HG03558 (cell line): ENCODE data around the gene ACD.

Experiments used
- ATAC-seq: cut with Tn5 transposase; IDR thresholded peaks from one replicate; pipeline ENCODE4 v1.9.1; 2021; ENCODE audit warnings: moderate number of reproducible peaks; ENCODE audit not compliant: unreplicated experiment; ENCODE audit errors: extremely low read depth

Gene ACD

DNA sequence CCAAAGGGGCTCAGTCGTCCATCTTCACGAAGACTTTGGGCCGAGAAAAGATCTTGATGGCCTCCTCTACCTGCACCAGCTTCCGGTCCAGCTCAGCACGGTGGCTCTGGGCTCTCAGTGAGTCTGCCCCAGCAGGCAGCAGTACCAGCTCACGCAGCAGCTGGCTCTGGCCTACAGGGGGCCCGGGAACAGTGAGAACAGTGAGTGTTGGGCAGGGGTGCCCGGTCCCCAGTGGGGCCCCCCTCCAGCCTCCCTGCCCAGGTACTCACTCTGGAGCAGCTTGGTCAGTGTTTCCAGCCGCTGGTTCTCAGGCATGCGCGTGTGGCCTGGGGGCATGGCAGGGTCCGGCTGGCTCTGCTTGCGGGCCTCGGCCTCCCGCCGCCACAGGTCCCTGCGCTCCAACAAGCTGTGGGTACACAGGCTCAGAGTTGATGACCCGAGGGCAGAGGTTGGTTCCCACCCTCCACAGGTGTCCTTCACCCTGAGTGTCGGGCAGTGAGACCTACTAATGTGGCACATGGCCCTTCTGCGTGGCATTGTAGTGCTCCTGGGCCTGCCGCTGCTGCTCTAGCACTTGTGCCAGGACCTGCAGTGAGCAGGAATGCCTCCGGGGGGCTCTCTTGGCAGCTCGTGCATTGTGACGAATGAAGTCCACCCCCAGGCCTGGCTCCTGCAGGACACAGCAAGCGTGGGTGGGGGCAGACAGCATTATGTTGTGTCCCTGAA, 3.3 kb upstream of the ACD start:
- no peak for ATAC-seq

DNA sequence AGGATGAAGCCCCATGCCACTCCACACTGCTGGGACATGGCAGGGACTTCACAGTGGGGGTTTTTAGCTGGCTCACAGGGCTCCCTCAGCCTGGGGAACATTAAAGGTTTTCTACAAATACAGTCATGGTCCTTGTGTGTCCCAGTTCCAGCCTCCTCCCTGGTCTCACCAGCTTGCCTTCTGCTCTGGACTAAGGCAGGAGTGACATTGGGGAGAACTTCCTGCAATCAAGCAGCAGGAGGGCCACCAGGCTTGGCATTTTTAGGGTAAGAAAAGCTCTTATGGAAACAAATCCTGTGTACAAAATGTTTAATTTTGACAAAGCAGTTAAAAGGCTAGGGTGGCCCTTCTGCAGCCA, 2.6 kb upstream of the ACD start:
- no peak for ATAC-seq

DNA sequence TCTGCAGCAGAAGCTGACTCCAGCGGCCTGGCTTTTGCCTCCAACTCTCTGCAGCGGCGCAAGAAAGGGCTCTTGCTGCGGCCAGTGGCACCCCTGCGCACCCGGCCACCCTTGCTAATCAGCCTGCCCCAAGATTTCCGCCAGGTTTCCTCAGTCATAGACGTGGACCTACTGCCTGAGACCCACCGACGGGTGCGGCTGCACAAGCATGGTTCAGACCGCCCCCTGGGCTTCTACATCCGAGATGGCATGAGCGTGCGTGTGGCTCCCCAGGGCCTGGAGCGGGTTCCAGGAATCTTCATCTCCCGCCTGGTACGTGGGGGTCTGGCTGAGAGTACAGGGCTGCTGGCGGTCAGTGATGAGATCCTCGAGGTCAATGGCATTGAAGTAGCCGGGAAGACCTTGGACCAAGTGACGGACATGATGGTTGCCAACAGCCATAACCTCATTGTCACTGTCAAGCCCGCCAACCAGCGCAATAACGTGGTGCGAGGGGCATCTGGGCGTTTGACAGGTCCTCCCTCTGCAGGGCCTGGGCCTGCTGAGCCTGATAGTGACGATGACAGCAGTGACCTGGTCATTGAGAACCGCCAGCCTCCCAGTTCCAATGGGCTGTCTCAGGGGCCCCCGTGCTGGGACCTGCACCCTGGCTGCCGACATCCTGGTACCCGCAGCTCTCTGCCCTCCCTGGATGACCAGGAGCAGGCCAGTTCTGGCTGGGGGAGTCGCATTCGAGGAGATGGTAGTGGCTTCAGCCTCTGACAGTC, 2.0 kb upstream of the ACD start:
- no peak for ATAC-seq

DNA sequence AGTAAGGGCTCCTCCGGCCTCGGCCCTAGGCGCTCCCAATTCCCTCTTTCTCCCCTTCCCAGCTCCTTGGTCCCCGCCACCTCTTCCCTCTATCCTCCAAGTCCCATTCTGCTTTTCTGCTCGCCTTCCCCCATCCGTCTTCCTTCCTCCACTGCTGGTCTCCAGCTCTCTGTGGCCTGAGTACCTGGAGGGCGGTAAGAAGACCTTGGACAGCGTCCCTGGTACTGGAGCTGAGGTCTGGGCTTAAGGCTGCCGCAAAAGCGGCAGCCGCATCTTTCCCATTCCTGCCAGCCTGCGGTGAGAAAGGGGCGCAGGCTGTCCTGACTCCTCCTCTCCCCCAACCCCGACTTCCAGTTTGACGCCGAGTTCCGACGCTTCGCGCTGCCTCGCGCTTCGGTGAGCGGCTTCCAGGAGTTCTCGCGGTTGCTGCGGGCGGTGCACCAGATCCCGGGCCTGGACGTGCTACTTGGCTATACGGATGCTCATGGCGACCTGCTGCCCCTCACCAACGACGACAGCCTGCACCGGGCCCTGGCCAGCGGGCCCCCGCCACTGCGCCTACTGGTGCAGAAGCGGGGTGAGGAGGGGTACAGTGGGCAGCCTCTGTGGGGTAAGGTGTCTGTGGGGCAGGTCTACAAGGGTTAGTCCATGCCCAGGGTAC, 1.2 kb upstream of the ACD start:
- no peak for ATAC-seq

DNA sequence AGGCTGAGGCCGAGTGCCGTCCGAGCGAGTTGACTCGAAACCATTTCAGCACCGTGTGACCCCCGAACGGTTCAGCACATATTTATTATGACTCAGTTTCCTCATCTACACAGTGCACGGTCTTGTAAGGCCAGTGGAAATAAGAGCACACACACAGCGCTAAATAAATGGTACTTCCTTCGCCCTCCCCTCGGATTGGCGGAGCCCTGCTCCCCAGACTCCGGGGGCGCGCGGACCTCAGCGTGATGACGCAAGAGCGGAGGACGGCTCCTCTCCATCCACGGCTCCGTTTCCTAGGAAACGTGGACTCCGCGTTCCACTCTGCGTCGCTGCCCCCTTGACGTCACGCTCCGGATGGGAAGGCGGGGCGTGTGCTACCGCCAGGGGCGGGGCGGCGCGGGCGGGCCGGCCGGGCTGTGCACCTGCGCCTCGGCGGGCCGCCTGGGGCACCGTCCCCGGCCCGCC, 536 bp upstream of the ACD start, which contains the start of gene PARD6A:
PARD6A (plus strand) TSS at position 397 of the 465 bp plus-strand sequence. CDS start 79 bp downstream, outside the sequence.
- ATAC-seq: peak; percentile 48

DNA sequence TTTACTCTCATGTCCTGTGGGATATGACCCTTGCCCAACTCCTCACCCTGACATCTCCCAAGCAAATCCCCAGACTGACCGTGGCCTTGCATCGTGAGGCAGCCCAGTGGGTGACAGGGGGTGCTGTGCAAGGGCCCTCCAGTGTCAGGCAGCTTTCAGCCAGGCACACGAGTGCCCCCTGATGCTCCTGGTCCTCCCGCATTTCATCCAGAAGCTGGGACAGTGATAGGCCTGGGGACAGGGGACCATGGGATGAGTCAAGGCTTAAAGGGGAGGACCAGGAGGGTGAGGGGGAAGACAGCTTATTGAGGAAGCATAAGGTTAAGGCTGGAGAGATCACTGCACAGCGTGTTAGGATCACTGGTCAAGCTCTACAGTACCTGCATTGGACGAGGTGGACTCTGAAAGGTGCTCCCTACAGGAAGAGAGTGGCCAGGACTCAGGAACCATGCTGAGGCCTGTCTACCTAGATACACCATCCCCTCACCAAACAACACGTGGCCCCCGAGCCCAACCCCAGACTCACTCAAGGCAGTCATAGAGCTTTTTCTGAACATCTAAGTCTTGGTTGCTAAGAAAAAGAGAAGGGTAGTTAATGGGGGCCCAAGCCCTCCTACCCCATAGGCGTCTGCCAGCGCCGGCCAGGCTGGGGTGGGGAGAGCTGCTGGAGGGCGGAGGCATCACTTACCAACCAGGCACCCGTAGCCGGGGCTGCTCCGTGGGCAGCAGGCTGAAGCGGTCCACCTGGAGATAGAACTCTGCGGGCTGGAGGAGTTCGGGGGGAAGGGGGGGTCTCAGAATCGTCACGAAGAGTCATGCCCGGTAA, 998 bp downstream of the ACD start:
- ATAC-seq: no peak

DNA sequence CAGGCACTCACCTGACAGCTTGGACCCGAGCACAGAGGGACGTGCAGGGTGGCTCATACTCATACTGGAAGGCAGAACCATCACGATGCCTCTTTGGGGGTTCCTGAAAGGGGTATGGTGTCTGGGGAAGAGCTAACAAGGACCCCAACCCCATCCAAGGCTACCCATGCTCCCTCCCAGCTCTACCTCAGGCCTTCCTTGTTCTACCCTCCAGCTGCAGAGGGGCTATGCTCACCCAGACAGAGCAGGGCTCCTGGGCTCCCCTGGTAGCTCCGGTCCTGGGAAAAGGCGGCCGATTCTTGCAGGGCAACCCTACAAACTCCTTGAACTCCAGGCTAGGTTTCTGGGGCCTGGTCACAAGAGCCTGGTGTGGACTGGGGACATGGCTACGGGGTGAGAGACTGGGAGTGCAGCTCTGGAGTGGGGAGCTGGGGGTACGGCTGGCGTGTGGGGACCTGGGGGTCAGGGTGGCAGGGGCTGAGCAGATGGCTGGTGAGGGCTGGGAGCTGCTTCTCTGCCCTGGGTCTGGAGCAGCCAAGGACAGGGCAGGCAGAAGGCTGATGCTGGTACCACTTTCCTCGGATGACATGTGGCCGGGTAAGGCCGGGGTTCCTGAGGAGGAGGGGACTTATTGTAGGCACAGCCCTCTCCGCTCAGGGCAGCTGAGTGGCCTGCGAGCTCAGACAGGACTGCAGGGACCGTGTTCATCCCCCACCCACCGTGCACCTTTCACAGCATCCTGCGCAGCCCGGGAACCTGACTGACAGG, 2.1 kb downstream of the ACD start:
- ATAC-seq: no peak

DNA sequence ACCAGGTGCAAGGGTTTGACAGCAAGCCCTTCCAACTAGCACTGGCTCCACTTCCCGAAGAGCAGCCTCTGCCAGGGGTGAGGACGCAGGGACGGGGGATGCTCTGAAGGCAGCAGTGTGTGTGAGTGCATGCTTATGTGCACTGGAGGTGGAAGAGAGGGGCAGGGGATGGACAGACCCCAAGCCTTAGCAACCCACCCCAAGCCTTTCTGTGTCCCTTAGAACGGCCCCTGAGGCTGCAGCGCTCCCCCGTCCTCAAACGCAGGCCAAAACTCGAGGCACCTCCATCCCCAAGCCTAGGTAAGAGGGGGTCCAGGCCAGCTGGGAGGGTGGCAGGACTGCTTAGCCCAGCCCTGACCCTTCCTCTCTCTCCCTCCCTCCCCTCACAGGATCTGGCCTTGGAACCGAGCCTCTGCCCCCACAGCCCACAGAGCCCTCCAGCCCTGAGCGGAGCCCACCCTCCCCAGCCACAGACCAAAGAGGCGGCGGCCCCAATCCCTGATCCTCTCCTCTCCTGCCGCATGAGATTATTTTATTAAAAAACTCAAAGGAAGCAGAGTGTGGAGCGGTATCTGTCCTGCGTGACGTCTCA, 2.9 kb downstream of the ACD start:
- no peak for ATAC-seq

DNA sequence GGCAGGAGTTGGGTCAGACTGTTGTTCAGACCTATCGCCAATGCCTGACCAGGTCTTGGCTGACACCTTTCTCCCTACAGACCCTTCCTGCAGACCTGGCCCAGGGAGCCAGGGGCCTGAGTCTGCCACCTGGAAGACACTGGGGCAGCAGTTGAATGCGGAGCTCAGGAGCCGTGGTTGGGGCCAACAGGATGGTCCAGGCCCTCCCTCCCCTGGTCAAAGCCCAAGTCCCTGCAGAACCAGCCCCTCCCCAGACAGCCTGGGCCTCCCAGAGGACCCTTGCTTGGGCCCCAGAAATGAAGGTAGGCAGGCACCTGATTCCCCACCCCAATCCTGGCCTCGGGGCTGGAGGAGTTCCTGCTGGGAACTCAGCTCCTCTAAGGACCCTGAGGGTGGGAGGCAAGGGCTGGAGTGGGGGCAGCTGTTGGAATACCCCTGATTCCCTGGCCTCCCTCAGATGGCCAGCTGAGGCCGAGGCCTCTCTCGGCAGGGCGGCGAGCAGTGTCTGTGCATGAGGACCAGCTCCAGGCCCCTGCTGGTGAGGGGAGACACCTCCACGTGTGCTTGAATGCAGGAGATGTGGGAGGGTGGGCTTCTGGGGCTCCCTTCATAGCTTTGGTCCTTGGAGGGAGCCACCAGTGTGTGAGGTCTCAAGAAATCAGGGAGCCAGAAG, 3.6 kb downstream of the ACD start:
- ATAC-seq: no peak

DNA sequence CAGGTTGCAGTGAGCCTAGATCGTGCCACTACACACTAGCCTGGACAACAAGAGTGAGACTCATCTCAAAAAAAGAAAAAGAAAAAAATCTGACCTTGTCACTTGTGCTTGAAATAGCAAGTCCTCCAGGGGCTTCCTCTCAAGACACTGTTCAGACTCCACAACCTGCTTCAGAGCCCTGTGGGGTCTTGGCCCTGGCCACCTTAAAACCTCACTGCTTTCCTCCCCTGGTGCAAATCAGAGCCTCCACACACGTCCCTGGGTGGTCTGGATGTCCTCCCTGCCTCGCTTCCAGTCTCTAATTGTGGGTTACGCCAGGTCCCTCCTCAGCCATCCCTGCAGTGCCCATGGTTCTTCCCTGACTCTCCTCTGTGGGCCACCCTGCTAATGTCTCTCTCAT, 4.7 kb downstream of the ACD start:
- ATAC-seq: no peak

DNA sequence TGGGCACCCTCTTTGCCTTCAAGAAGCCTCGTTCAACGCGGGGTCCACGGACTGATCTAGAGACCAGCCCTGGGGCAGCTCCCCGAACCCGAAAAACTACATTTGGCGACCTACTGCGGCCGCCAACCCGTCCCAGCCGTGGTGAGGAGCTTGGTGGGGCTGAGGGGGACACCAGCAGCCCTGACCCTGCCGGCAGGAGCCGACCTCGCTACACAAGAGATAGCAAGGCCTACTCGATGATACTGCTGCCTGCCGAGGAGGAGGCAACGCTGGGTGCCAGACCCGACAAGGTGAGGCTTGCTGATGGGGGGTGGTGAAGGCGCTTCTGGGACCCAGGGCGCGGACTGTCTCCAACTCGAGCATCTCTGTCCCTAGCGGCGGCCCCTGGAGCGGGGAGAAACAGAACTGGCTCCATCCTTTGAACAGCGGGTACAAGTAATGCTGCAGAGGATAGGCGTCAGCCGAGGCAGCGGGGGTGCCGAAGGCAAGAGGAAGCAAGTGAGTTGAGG, 5.6 kb downstream of the ACD start:
- ATAC-seq: no peak

DNA sequence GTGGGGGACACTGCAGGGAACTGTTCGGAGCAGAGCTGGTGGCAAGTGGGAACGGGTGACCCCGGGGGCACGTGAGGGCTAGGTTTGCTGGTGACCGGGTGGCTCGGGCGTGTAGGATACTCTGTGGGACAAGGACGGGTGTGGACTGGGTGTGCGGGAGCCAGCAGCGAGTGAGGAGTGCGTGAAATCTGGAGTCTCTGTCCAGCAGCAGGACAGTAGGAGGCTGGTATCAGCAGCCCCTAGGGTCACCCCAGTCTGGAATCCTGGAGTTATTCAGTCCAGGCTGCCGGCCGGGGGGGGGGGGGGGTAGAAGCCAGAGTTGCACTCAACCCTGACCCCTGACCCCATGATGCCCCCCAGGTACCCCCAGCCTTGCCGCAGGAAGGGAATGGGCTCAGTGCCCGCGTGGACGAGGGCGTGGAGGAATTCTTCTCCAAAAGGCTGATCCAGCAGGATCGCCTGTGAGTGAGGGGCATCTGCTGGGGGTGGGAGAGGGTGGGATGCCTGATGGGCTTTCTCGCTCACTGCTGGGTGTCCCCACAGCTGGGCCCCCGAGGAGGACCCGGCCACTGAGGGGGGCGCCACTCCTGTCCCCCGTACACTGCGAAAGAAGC, 6.2 kb downstream of the ACD start:
- ATAC-seq: no peak

DNA sequence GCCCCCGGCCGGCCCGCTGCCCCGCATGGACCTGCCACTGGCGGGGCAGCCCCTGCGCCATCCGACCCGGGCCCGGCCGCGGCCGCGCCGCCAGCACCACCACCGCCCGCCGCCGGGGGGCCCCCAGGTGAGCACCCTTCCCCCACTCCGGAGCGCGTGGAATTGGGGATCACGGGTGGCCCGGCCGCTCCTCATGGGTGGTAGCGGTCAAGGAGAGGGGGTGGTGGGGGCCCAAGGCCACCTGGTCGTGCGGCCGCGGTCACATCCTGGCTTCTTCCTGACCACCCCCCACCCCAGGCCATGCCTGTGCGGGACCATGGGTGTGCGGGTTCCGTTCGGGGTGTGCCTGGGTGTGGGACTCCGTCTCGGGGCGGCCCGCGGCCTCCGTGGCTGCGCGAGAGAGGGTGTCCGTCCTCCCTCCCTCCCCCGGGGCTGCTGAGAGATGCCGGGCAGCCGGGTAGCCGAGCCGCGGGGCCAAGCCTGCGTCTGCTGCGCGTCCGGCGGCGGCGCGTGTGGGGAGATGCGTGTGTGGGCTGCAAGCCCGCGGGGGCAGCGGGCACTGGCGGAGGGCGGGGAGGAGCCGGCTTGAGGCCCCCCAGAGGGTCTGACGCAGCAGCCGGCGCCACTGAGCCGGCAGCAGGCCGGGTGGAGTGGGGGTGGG, 6.8 kb downstream of the ACD start:
- no peak for ATAC-seq

DNA sequence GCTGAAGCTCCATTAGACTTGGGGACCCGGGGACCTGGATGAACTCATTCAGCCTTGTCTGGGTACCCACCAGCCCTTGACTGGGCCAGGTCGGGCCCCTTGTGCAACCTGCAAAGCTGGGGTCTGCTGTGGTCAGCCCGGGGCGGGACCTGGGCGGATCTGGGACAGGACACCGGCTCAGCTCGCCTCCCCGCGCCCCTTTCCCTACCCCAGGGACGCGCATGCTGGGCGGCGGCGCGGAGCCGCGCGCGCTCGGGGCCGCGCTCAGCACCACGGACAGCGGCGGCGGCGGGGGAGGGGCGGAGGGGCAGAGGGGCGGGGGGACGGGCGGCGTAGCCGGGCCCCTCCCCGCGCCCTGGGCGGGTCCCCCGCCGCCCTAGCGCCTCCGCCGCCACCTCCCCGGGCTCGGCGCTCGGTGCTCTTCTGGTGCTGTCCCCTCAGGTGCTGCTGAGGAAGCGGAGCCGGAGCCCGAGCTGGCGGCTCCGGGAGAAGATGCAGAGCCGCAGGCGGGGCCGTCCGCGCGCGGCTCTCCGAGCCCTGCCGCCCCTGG, 7.4 kb downstream of the ACD start:
- no peak for ATAC-seq

DNA sequence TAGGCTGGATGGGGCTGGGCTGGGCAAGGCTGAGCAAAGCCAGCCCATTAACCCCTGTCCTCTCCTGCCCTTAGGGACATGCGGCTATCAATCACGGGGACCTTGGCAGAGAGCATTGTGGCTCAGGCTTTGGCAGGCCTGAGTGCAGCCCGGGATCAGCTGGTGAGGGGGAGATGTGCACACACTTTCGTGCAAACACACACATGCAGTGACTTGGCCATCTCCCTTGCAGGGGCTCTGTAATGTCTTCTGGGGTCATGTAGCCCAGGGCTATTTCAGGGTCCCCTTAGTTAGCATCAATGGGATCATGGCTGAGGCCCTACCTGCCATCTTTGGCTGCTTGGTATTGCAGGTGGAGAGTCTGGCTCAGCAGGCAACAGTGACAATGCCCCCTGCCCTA, 8.2 kb downstream of the ACD start:
- no peak for ATAC-seq

DNA sequence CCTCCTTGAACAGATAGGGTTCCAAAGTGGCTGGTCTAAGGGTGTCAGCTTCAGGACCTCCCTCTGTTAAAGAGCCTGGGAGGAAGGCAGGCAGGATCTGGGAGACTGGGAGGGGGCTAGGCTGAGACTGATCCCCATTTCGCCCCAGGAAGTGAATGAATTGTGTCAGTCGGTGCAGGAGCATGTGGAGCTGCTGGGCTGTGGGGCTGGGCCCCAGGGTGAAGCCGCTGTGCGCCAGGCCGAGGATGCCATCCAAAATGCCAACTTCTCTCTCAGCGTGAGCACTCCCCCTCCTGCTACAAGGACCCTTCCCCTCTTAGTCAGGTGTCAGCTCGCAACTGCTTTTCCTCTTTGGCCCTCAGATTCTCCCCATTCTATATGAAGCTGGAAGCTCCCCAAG, 9.0 kb downstream of the ACD start:
- ATAC-seq: no peak

DNA sequence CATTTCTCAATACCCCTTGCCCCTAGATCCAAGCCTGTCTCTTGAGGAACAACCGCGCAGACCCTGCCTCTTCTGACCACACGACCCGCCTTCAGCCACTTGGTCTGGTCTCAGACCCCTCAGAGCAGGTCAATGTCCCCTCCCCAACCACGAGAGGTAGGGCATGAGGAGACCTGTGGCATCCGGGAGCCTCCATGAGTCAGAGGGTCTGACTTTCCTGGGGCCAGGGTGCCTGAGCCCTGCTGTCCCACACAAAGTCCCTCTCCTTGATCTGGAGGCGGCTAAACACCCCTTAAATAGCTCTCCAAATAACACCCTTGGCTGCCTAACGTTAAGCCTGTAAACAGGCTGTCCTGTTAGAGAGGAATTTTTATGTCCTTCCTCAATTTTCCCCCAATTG, 10.0 kb downstream of the ACD start:
- no peak for ATAC-seq
